HG02870 (cell line): Measurements from ENCODE around the gene ANKRD28.

Experiments
- ATAC-seq: cut with Tn5 transposase; IDR thresholded peaks from one replicate; pipeline ENCODE4 v1.9.1; 2021; ENCODE audit warnings: mild to moderate bottlenecking, moderate library complexity; ENCODE audit not compliant: unreplicated experiment

Gene ANKRD28

DNA sequence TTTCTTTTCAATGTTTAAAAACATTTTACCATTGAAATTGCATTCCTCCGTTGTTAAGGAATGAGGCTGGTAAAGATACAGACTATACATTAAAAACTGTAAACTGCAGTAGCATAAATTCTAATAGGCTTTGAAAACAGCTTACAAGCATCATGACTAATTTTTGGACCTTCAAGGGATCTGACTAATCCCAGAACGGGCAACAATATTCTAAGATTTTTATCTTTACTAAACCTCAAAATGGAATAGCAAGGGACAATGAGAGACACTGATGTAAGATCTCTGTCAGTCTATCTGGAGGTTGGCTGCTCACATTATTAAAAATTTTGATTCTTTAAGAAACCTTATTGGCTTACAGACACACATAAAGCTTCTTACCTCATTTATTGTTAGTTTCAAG, 121.5 kb downstream of the ANKRD28 start:
- no peak for ATAC-seq

DNA sequence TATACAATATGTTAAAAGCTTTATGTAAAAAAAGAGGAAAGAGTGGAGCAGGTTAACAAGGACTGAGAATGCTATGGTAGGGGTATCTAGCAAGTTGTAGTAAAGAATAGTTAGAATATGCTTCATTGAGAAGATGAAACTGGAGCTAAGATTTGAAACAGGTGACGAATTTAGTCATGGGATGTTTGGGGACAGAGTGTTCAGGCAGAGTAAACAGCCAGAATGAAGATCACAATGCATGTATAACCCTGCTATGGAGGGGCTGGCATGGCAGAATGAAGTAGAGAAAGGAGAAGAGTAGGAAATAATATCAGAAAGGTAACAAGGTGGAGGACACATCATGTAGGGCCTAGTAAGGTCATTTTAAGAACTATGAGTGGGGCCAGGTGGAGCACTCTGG, 124.2 kb downstream of the ANKRD28 start:
- no peak for ATAC-seq

DNA sequence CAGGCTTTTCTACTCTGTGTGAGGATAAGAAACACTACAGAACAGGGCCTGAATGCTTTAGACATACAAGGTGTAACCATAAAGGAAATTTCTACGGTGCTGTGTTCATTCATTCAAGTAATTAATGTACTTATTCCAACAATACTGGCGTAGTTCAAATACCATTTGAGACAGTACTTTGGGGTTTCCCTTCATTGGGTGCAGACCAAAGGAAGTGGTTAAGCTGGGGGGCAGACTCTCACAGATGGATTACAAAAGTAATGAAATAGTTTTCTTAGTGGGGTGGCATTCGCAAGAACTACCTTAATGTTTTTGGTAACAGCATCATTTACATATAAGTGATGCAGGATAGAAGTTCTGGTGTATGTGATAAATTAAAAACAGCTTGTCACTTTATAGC, 130.3 kb downstream of the ANKRD28 start:
- no peak for ATAC-seq

DNA sequence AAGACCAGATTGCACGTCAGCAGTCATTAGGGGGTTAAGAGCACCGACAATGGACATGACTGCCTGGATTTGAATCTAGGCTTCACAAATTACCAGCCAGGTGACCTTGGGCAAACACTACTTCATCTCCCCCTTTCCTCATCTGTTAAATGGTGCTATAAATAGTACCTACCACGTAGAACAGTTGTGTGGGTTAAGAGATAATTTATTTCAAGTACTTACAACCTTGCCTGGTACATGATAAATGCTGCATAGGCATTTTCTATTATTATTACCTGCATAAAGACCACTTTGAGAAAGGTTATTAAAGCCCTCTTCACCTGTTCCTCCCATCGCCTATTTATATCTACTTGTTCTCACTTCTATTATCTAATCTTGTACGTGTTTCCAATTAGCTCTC, 131.5 kb downstream of the ANKRD28 start:
- ATAC-seq, result no peak

DNA sequence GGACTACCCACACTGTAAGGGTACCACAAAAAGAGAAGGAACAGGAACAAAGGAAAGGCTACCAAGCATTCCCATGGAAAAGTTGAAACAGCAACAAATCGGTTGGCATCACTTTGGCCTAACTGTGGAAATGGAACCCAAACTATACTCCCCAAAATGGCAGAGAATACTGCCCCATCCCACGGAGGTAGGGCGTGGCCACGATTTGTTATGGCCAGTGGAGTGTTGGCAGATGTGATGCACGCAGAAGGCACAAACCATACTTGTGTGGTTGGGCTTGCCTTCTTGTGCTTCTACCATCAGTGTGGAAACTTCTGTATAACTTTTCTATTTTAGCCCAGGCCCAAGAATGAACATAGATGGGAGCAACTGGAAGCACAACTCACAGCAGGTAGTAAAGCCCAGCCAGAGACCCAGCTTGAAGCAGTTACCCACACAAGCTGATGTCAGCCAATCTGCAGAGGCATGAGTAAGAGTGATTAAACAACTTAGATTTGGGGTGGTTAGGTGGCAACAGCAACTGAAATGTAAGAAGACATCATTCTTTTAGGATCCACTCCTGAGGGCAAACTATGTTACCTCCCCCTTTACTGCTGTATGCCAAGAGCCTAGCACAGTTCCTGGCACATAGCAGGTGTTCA, 132.1 kb downstream of the ANKRD28 start:
- ATAC-seq, result no peak

DNA sequence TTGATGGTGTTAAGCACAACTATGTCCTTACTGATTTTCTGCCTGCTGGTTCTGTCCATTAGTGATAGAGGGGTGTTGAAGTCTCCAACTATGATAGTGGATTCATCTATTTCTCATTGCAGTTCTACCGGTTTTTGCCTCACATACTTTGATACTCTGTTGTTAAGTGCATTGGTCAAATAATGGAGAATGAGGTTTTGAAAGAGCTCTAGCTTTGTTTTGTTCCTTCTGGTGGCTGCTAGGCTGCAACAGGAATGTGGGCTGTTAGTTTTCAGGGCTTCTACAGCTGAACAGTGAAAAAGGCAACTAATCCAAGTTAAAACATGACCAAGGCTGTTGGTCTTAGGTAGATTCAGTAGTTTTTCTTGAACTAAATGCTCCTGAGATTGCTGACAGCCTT, 133.6 kb downstream of the ANKRD28 start:
- ATAC-seq, result no peak

- no peak for ATAC-seq
Observed at GRCh38 chr3:15660055-15660935, 137.5 kb downstream of the ANKRD28 start.

GRCh38 chr3:15659254-15659975, 138.4 kb downstream of the ANKRD28 start:
- no peak for ATAC-seq

GRCh38 chr3:15657016-15657415, 140.8 kb downstream of the ANKRD28 start:
- ATAC-seq, result no peak

GRCh38 chr3:15656342-15656741, 141.4 kb downstream of the ANKRD28 start:
- ATAC-seq, result no peak

- ATAC-seq, result no peak
Observed at GRCh38 chr3:15654891-15655290, 142.9 kb downstream of the ANKRD28 start.

GRCh38 chr3:15654127-15654526, 143.7 kb downstream of the ANKRD28 start:
- no peak for ATAC-seq

- ATAC-seq, result no peak
Observed at GRCh38 chr3:15653321-15653720, 144.5 kb downstream of the ANKRD28 start.

GRCh38 chr3:15651396-15651795, 146.4 kb downstream of the ANKRD28 start:
- ATAC-seq, result no peak

- no peak for ATAC-seq
Observed at GRCh38 chr3:15649858-15650257, 147.9 kb downstream of the ANKRD28 start.

- ATAC-seq, result no peak
Observed at GRCh38 chr3:15649341-15649740, 148.4 kb downstream of the ANKRD28 start.

DNA sequence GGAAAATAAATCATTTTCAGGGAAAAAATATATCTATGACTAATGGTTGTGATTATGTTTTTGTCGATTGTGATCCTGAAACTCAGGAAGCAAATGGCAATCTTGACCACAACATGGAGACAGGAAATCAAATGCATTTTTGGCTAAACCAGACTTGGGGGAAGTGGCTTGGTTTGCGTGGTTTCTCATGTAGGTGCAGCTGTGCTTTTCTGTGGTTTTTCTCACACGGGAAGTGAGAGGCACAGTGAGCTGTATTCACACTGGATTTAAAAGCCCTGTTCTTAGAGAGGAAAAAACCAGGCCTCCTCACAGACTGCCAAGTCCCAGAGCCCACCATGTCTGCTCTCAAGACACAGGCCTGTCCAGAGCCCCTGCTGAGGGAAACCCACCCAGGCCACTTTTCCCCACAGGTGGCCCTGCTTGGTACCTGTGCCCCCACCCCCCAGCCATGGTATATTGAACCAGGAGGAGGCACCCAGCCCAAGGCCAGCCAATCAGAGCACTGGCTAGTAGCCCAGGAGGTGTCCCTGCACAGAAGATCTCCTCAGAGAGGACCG, 150.1 kb downstream of the ANKRD28 start:
- ATAC-seq, result peak; percentile 88

DNA sequence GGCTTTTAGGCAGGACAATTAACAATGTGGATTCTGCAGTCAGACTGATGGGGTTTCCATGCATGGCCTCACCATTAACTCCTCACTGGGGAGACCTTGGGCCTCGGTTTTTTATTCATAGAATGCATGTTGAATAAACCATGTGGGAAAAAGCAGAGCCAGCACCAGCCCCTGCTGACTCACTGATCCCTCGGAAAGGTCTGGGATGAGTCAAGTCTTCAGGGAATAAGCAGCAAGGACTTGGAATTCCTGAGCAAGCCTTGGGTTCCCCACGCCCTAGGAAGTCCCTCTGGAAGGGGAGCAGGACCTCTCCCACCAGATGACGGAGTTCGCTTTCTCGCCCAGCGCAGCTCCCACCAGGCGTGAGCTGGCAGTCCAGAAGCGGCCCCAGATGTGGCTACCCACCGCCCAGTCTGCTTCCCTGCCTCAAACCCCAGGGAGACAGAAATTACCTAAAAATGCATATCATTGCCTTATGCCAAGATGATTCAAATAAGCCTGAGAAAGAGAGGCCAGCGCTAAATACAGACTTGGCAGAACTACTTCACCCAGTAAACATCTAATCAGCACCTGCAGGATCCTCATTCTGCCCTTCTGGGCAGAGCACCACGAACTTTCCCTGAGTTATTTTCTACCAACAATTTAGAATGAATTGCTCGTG, 150.8 kb downstream of the ANKRD28 start:
- ATAC-seq, result no peak

DNA sequence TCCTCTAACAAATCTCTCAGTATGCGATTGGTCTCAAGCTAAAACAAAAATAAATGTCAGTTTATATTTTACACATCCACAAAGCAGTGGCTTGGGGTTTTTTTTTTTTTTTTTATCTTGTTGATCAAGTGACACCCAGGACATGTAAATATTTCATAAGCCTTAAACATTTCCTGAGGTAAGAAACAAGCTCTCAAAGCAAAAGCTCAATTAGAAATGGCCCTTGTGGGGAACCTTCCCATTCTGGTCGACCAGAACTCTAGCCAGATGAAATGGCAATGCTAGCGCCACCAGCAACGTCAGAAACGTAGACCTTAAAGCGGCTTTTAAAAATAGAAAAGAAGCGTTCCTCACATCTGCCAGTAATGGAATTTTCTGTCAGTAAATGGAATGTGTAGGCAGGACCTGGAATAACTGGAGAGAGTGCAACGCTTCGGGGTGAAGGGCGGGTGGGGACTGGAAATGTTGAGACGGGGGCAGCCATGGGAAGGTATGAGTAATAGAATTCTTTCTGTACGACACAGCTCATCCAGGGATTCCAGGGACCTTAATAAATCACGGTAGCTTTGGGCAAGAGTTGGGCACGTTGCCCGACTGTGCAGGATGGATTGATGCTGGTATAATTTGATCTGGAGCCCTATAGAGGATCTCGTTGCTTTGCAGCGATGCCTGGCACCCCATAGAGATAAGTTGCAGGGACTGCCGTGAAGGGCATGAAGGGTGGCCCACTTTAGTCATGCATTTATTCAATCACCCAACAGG, 151.9 kb downstream of the ANKRD28 start:
- ATAC-seq, result no peak

- no peak for ATAC-seq
Observed at GRCh38 chr3:15645246-15645645, 152.5 kb downstream of the ANKRD28 start.
